Measurements from ENCODE around the gene CFAP410. TPM values are rescaled to one million over a fixed set of nuclear protein-coding genes. Genes with fewer than 3 reads are reported as not detected.

The CFAP410 gene
- total and polyA plus RNA-seq, 2 of the 4 experiments (the other 2 are of a cell fraction) = 3.8 to 10.3 TPM

GRCh38 chr21:44384968-44385367, 45.8 kb upstream of the CFAP410 start:
- Histone ChIP-seq H3K27me3 (ENCODE audit: control insufficient read depth, insufficient read depth, low read length) (peaks cover 2% of the 10 kb centered on the region; the same call in 1 of the 2 replicates), H3K4me1 (ENCODE audit: control insufficient read depth, insufficient read depth, low read length) (no peaks in the 10 kb centered on the region), H3K4ac (ENCODE audit: low read depth, low read length) (no peak overlapping the region), H3K79me1 (ENCODE audit: low read depth in 1 of 2, low read length in 2 of 2) (no peaks in the 10 kb centered on the region), H3K36me3 (ENCODE audit: control insufficient read depth, insufficient read depth, low read length) (no peaks in the 10 kb centered on the region), H4K5ac (ENCODE audit: low read depth, low read length) (no peak overlapping the region), H3K9me1 (ENCODE audit: insufficient read depth, low read length) (no peaks in the 10 kb centered on the region), H2AK5ac (ENCODE audit: low read depth, low read length) (no peak overlapping the region), H3K4me2 (ENCODE audit: low read depth, low read length) (no peak overlapping the region), H3K9me3 (ENCODE audit: control insufficient read depth, insufficient read depth, low read length) (peaks cover 1% of the 10 kb centered on the region), H3K56ac (ENCODE audit: extremely low read depth, insufficient read depth, low read length) (no peak overlapping the region), H3K4me3 (ENCODE audit: insufficient read depth, low read depth, low read length) (no peak overlapping the region), H2AK9ac (replicated peaks; ENCODE audit: low read depth, low read length, poor library complexity) (no peak overlapping the region), H3K9ac (ENCODE audit: low read depth, low read length) (no peak overlapping the region), H3K14ac (replicated peaks; ENCODE audit: low read depth, low read length) (no peak overlapping the region), H3K27ac (ENCODE audit: insufficient read depth, low read length) (no peak overlapping the region), H4K20me1 (ENCODE audit: insufficient read depth, low read length) (no peaks in the 10 kb centered on the region), H3K18ac (ENCODE audit: low read depth, low read length) (no peak overlapping the region), H4K8ac (ENCODE audit: low read depth in 2 of 2, low read length in 2 of 2) (no peak overlapping the region), H2BK15ac (ENCODE audit: low read depth, low read length) (no peak overlapping the region), H2BK20ac (ENCODE audit: low read depth, low read length) (no peak overlapping the region), H2AFZ (replicated peaks; ENCODE audit: low read length, poor library complexity) (no peak overlapping the region), H2BK5ac (ENCODE audit: low read depth, low read length, poor library complexity, severe bottlenecking) (no peak overlapping the region), H3K23ac (ENCODE audit: low read depth, low read length) (no peak overlapping the region), H4K91ac (ENCODE audit: insufficient read depth, low read depth, low read length) (no peak overlapping the region), H2BK120ac (ENCODE audit: low read depth, low read length) (no peak overlapping the region)
- no TSS peak for BruUV-seq (replicated peaks)
- in situ Hi-C loops (cut with MboI; ENCODE audit: low sequenced_read_pairs) (no loop called here), intact Hi-C loops (cut with micrococcal nuclease) (no loop called here), dilution Hi-C loops (cut with HindIII; ENCODE audit: low sequenced_read_pairs, unreplicated experiment) (no loop called here)
- ChIA-PET CTCF (no interaction called here), POLR2A (ENCODE audit: unreplicated experiment) (no interaction called here)
- ATAC-seq (ENCODE audit: low read depth) = no peak
- no peak for TF ChIP-seq MXI1 (IDR thresholded peaks at IDR 0.05; ENCODE audit: borderline replicate concordance, low read depth, low read length)
- TF ChIP-seq MAZ (IDR thresholded peaks at IDR 0.05; ENCODE audit: borderline replicate concordance, low read depth, low read length) = no peak
- TF ChIP-seq CTCF (conservative IDR thresholded peaks at IDR 0.05; ENCODE audit: low read depth, low read length) = no peak
- TF ChIP-seq USF2 (IDR thresholded peaks at IDR 0.05; ENCODE audit: low read depth, low read length) = no peak
- no peak for TF ChIP-seq SMC3 (IDR thresholded peaks at IDR 0.05; ENCODE audit: low read depth, low read length)
- no peak for TF ChIP-seq POLR2A (IDR thresholded peaks at IDR 0.05; ENCODE audit: low read depth, low read length)
- TF ChIP-seq NFE2L2 (IDR thresholded peaks at IDR 0.05; ENCODE audit: low read depth, low read length) = no peak
- no peak for TF ChIP-seq FOS (IDR thresholded peaks at IDR 0.05; ENCODE audit: low read depth, low read length)
- WGBS, 2 experiments (ENCODE audit: extremely low coverage in 2 of 2, insufficient read length in 1 of 2) = no CpG with 5 or more reads among the region's 2 CpGs
- no peak for DNase-seq
